GM21423 (cell line): ENCODE results near the gene BNIP1.
"Not testable (repeated sequence)": the region's sequence is repeated elsewhere in the genome, so short reads cannot be mapped to it uniquely, and the experiment has no call there.

Experiments
- ATAC-seq: cut with Tn5 transposase; IDR thresholded peaks from one replicate; pipeline ENCODE4 v1.9.1; 2021; ENCODE audit warnings: mild to moderate bottlenecking, moderate library complexity; ENCODE audit not compliant: unreplicated experiment

Gene BNIP1, protein sequence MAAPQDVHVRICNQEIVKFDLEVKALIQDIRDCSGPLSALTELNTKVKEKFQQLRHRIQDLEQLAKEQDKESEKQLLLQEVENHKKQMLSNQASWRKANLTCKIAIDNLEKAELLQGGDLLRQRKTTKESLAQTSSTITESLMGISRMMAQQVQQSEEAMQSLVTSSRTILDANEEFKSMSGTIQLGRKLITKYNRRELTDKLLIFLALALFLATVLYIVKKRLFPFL

DNA sequence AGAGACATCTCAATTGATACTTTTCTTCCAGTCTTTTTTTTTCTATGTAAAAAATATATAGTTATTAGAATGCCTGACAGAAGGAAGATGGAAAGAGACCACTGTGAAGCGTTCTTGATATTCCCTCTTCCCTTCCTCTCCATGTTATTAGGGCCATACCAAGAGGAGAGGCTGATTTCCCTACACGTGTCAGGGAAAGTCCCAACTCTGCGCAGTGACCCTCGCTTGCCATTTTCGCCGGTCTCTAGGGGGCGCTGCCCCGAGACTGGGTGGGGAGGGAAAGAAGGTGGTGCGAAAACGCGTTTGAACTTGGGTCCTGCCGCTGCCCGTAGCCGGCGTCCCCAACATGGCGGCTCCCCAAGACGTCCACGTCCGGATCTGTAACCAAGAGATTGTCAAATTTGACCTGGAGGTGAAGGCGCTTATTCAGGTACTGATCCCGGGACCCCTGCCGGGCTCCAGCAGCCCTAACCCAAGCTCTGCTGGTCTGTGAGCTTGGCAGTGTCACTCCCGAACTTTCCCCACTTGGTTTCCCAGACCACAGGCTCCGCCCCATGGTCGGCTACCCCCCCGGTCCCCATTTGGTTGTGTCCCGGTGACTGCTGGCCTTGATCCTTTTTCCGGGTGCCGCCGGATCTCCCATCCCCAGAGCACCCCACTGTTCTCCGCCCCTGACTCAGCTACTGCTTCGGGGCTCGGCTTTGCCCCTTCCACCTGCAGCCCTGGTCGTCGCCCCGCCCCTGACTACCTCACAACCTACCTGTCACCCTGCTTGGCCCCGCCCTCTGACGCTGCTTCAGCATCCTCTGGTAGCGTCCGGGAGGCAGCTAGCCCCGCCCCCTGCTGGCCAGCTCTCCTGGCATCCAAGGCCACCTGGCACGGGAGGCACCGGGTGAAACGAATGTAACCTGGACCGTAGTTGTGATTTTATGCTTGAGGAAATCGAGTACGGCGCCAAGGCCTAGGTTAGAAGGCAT is at the start of gene BNIP1:
TSS of gene BNIP1 (plus strand) at position 332 of the 977 bp plus-strand sequence. CDS start at position 347, 15 bp downstream.
- ATAC-seq: peak; percentile 91

DNA sequence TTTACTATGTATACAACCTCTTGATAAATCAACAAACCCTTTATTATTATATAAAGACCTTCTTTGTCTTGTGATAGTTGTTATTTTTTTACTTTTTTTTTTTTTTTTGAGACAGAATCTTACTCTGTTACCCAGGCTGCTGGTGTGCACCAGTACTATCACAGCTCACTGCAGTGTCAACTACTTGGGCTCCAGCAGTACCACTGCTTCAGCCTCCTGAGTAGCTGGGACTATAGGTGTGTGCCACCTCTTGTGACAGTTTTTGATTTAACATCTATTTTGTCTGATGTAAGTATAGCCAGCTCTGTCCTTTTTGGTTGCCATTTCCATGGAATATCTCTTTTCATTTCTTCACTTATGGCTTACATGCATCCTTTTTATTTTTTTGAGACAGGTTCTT is 45.5 kb upstream of the BNIP1 start:
- no peak for ATAC-seq

DNA sequence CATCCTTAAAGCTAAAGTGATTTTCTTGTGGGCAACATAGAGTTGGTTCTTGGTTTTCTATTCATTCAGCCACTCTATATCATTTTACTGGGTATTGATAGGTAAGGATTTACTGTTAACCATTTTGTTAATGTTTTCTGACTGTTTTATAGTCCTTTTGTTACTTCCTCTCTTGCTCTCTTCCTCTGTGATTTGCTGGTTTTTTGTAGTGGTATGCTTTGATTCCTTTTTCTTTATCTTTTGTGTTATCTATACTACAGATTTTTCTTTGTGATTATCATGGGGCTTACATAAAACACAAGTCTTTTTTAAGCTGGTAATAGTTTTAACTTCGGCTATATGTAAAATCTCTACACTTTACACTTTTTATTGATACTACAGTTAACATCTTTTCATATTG is 44.9 kb upstream of the BNIP1 start:
- no peak for ATAC-seq

DNA sequence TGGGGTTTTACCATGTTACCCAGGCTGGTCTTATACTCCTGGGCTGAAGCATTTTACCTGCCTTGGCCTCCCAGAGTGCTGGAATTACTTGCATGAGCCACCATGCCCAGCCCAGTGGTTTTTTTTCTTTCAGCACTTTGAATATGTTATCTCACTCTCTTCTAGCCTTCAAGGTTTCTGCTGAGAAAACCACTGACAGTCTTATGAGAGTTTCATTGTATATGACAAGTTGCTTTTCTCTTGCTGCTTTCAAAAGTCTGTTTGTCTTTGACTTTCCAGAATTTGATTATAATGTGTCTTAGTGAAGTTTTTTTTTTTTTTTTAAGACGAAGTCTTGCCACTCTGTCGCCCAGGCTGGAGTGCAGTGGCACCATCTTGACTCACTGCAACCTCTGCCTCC is 43.1 kb upstream of the BNIP1 start:
- no peak for ATAC-seq

DNA sequence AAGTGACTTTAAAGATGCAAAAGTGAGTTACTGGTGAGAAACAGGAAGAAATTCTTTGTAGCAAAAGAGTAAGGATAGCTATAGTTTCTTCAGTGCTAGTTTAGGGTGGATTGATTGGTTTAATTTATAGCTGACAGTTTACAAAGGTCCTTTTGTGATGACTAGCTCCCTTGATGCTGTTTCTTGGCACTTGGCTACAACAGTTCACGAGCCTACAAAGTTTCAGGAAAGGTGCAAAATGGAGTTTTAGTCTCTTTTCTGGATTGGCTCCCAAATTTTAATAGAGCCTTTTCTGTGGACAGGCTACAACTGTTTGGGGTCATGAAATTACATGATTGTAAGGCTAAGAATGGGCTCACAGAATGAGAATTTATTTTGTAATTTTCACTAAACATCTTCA is 40.9 kb upstream of the BNIP1 start:
- ATAC-seq: no peak

DNA sequence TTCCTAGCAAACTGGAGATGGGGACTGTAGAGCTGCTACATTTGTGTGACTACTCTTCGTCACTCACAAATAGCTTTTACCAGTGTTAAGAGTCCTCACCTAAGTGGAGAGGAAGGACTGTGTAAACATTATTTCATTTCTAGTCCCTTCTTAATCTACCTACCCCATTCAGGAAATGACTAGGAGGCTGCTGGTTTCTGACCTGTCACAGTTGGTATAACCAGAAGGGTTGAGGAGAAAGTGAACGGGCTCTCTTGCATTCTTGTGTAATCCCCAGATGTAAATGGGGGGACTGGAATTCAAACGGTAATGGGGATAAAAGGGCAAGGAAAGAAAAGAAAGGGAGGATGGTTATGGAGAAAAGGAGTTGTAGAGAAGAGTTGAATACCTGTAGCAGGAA is 35.4 kb upstream of the BNIP1 start:
- no peak for ATAC-seq

DNA sequence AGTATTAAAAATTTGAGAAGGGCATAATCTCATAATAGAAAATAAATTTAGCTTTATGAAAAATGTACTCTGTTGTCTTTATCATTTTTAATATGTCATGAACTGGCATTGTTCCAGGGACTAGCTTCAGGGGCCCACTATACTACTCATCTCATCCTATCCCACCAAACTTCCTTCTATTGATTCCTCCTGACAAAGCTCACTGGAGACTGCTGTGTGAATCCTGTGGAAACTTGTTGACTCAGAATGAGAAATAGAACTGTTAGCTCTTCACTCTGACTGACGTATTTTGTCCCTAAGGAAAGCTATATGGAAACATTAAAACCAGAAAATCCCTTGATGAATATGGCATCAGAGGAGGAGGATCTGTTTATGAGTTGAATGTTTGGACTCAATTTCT is 29.8 kb upstream of the BNIP1 start:
- ATAC-seq: no peak

DNA sequence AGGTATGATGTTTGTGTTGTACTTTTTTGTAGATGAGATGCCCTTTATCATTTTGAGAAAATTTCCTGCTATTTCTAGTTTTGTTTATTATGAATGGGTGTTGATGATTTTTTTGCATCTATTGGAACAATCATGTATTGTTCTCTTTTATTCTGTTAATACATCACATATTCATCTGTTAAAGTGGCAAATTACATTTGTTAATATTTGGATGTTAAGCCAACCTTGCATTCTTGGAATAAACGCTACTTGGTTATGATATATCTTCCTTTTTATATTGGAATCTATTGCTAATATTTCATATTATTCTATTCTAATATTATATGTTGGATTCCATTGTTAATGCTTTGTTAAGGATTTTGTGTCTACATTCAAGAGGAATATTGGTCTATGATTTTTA is 24.6 kb upstream of the BNIP1 start:
- ATAC-seq: no peak

DNA sequence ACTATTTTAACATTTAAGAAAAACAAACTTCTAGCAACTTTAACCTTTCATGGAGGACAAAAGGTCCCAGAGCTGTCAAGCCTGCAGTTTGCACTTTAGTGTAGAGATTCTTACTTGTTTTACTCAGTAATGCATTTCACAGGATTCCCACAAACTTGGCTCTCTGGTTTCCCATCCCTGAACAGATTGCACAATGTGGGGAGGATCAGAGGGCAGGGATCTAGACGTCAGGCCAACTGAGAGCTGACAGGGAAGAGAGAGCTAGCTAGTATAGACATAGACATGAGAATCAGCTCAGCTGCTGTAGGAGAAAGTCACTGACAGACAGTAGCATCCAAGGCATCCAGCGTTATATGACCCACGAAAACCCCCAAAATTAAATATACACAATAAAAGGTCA is 20.9 kb upstream of the BNIP1 start:
- no peak for ATAC-seq

DNA sequence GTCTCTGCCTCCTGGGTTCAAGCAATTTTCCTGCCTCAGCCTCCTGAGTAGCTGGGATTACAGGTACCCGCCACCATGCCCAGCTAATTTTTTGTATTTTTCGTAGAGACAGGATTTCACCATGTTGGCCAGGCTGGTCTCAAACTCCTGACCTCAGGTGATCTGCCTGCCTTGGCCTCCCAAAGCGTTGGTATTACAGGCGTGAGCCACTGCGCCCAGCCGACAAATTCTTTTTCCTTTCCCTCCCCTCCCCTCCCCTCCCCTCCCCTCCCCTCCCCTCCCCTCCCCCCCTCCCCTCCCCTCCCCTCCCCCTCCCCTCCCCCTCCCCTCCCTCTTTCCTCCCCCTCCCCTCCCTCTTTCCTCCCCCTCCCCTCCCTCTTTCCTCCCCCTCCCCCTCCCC is 12.2 kb upstream of the BNIP1 start:
- not testable (repeated sequence) for ATAC-seq

DNA sequence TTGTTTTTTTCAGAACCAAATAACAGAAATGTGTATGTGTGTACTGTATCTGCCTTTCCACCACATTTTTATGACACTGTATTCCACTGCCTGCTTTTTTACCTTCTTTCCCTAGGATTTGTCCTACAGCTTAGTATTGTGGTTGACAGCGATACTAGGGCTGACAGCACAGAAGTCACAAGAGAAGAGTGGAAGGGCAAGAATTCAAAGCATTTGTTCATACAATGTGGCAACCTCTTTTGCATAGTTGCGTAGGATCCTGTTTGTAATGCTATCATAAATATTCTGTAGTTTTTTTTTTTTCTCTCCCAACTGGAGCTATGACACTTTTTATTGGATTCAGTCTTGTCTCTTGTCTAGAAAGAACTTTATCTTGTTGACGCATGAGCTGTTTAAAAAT is 5.6 kb upstream of the BNIP1 start:
- ATAC-seq: no peak

DNA sequence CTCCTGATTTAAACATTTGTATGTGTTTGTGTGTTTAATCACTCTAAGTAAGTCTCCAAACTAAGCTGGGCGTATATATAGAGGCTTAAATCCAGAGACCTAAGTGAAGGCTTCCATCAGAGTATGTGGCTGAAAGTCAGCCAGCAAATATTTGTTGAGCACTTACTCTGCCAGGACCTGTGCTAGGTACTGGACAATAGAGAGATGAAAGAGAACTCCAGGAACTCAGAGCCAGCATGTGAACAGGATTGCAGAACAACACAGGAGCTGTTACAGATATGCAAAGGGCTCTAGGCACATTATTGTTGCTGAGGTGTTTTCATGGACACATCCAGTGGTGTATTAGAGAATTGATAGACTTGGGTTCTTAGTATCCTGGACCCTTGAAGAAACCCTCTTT is 4.7 kb upstream of the BNIP1 start:
- no peak for ATAC-seq

DNA sequence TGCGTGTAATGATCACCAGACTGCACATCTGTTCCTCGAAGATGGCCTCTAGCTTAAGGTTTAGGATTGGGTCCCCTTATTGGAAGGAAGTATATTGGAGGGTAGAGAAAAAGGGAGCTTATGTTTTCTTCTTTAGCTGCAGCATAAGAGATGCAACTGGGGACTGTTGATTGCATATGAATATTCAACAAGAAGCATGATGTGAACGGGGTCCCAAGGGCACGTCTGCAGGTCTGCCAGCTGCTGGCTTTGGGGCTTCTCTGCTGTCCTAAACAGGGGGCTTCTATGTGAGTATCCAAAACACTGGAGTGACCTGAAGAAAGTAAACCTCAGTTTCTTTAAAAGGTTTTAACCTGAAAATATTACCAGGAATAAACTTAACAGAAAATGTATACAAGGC is 3.6 kb upstream of the BNIP1 start:
- no peak for ATAC-seq

DNA sequence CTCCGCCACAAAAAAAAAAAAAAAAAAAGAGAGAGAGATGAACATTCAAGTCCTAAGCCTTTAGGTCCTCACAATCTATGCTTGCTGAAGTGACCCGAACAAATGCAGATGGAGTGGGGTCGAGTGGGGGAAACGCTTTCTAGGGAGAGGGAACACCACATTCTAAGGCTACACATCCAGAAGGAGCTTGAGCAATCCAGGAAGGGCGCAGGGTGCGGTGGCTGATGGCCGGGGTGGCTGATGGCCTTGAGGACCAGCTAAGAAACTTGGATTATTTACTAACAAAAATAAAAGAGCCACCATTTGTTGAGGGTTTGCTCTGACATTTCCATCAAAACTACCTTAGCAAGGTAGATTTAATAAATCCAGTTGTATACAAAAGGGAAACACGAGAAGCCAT is 764 bp upstream of the BNIP1 start:
- no peak for ATAC-seq

DNA sequence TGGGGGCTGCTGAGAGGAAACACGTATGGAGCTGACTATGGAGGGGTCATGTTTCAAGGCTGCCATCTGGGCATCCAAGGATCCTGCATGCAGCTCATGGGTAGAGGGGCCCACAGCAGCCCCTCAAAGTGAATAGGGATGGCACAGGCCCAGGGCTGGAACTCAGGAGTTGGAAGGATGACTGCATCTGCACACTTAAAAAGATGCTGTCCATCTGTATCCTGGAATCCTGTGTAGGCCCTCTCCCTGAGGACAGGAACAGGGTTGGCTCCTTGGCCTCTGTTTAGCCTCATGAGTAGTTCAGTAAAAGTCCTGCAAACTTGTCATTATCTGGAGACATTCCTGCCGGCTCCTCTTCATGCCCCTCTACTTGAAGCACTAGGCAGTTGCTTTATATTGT is 4.0 kb downstream of the BNIP1 start:
- no peak for ATAC-seq

DNA sequence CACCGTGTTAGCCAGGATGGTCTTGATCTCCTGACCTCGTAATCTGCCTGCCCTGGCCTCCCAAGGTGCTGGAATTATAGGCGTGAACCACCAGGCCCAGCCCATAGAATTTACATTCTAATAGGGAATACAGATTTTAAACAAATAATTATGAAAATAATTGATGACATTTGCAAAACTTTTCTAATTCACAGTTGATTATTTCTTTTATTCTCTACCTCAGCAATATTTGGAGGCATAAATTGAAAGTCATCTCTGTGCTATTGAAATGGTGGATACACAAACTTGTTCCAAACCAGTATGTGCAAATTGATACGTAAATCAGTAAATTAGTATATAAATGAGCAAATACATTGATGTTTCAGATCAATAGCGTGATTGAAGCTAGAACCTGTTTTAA is 8.2 kb downstream of the BNIP1 start:
- ATAC-seq: no peak

DNA sequence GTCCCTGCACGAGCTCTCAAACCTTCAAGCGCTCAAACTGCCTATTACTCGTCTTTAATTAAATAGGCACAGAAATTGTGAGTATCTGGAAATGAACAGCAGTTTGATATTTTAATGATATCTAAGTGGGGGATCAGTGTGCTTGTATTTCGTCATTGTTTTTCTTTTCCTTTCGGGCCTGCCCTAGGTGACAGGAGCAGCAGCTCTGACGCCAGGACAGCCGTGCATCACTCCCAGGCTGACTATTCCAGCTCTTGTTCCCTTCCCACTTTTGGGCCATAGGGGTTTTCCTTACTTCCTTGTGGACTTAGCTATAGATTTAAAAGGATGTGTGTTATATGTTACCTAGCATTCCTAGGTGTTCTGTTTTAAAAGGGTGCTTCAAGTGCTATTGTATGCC is 9.5 kb downstream of the BNIP1 start:
- ATAC-seq: no peak

DNA sequence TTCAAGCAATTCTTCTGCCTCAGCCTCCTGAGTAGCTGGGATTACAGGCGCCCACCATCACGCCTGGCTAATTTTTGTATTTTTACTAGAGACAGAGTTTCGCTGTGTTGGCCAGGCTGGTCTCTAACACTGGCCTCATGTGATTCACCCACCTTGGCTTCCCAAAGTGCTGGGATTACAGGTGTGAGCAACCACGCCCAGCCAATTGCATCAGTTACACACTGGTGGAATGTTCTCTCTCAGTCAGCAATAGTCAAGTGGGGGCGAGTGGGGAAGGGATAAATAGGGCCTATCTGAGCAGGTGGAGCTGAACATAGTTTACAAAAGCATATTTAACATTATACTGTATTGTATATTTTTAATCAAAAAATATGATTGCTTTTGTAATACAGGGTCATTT is 10.3 kb downstream of the BNIP1 start:
- ATAC-seq: not testable (repeated sequence)

DNA sequence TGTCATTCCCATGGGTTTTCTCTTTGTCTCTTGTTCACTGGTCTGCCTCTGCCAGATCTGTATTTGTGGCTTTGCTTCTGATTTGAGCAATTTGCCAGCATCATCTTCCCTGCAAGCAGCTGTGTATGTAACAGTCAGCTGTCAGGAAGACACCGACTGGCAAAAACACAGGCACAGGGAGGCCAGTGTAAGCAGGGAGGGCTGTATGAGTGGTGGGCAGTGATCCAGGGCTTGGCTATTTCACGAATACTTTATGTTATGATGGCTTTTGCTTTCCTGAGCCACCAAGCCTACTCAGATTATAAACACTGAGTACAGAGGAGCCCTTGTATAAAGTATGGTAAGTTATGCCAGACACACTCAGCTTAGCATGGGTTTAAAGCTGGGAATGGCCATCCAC is 11.6 kb downstream of the BNIP1 start:
- ATAC-seq: no peak

DNA sequence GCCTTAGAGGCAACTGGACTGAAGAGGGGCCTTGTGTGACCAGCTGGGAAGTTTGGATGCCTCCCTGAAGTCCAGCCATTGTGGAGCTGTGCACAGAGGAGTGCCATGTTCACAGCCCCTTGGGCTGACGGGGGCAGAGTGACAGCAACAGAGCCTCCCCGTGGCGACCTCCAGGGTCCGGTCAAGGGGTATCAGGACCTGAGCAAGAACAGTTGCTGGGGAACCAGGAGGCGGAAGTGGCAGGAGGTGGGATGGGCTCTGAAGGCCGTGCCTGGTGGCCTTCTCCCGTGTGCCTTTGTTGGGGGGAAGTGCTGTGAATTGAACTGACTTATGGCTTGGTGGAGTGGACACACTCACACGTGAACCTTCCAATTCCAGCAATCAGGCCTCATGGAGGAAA is 14.0 kb downstream of the BNIP1 start:
- no peak for ATAC-seq

DNA sequence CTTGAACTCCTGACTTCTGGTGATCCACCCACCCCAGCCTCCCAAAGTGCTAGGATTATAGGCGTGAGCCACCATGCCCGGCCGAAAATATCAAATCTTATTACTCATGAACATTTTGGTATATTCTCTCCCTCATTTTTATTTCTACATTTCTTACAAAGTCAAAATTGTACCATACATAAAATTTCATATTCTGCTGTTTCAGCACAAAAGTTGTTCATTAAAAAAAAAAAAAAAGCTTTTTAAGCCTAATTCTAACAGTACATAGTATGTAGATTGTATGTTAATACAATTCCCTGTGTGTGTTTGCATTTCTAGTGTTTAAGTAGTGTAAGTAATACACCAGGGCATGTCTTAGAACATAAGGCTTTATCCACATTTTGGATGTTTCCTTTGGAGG is 14.9 kb downstream of the BNIP1 start:
- ATAC-seq: no peak

DNA sequence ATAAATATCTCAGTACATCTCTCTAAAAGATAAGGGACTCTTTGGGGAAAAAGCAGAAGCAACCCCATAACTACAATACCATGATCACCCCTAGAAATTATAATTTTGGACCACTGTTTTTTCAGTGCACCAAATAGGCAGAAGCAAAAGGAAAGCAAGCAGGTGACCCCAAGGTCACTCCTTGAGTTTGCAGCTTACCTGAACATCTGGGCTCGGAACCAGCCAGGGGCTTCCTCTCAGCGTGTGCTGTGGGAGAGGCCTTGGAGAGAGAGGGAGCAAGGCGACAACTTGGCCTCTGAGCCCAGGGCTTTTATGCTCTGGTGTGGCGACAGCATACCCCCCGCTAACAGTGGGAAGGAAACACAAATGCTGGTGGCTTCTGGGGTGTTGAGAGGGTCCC is 16.8 kb downstream of the BNIP1 start:
- no peak for ATAC-seq
